ENCODE measurements around the gene TOPAZ1.

The TOPAZ1 gene

GRCh38 chr3:44237665-44238064 is 4.0 kb upstream of the TOPAZ1 start:
- in situ Hi-C loops (cut with HindIII; ENCODE audit: low pct_ligation_motif_present, low pct_unique_long_range_greater_than_20kb, low sequenced_read_pairs): no loop called here

GRCh38 chr3:44238889-44239288 is 2.8 kb upstream of the TOPAZ1 start:
- in situ Hi-C loops (cut with HindIII; ENCODE audit: low pct_ligation_motif_present, low pct_unique_long_range_greater_than_20kb, low sequenced_read_pairs): no loop called here
- DNase-seq: no peak

More at GRCh38 chr3:44237665-44238064, 4.0 kb upstream of the TOPAZ1 start:
- no peak for DNase-seq

- DNase-seq: no peak
- in situ Hi-C loops (cut with HindIII; ENCODE audit: low pct_ligation_motif_present, low pct_unique_long_range_greater_than_20kb, low sequenced_read_pairs): no loop called here
Measured at GRCh38 chr3:44240061-44240460, 1.6 kb upstream of the TOPAZ1 start.

DNA sequence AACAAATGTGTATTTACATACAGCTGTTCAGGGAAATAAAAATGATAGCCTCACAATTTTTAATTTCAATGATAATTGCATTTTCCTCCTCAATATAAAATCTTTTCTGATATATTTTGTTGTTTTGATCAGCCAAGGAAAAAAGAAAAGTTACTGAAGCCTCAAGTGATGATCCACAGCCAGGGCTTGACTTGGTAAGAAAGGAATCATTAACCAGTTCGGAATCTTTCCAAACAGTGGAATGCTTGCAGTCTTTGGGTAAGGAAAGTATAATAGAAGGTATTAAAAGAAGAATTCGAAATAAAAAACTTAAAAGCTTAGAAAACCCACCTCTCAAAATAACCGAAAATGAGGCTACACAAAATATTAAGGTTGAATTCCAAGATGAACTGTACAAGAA is 1.0 kb downstream of the TOPAZ1 start:
- in situ Hi-C loops (cut with HindIII; ENCODE audit: low pct_ligation_motif_present, low pct_unique_long_range_greater_than_20kb, low sequenced_read_pairs): no loop called here
- peak; percentile 58 for DNase-seq

DNA sequence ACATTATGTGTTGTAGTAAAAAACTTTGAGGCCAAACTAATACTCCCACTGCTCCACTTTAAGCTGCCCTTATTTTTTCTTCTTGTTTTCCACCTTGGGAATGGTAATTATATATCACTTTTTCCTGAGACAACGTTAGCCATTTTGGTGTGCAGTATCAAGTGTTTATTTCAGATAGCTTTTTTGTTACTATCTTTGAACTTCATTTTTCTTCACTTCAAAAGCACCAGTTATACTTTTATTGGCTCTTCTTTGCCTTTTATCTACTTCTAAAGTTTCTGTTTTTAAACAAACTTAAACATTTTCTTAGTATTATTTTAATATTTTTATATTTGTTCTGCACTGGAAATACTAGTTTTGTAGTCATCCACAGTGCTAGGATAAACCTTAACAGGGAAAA is 6.5 kb downstream of the TOPAZ1 start:
- in situ Hi-C loops (cut with HindIII; ENCODE audit: low pct_ligation_motif_present, low pct_unique_long_range_greater_than_20kb, low sequenced_read_pairs): no loop called here
- no peak for DNase-seq

GRCh38 chr3:44252332-44252959 is 10.8 kb downstream of the TOPAZ1 start:
- DNase-seq: no peak
- in situ Hi-C loops (cut with HindIII; ENCODE audit: low pct_ligation_motif_present, low pct_unique_long_range_greater_than_20kb, low sequenced_read_pairs): no loop called here

GRCh38 chr3:44259404-44259803 is 17.7 kb downstream of the TOPAZ1 start:
- DNase-seq: no peak
- in situ Hi-C loops (cut with HindIII; ENCODE audit: low pct_ligation_motif_present, low pct_unique_long_range_greater_than_20kb, low sequenced_read_pairs): no loop called here

GRCh38 chr3:44264146-44264545 is 22.5 kb downstream of the TOPAZ1 start:
- DNase-seq: no peak
- in situ Hi-C loops (cut with HindIII; ENCODE audit: low pct_ligation_motif_present, low pct_unique_long_range_greater_than_20kb, low sequenced_read_pairs): no loop called here

DNA sequence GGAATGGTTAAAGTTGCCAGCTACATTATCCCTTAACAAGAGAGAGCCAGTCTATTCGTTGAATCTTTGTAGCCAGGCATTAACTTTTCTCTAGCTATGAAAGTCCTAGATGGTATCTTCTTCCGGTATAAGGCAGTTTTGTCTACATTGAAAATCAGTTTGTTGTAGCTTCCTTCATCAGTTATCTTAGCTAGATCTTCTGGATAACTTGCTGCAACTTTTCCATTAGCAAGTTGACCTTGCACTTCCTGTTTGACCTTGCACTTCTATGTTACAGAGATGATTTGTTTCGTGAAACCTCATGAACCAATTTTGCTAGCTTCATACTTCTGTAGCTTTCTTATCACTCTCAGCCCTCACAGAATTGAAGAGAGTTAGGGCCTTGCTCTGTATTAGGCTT is 24.1 kb downstream of the TOPAZ1 start:
- no peak for DNase-seq
- in situ Hi-C loops (cut with HindIII; ENCODE audit: low pct_ligation_motif_present, low pct_unique_long_range_greater_than_20kb, low sequenced_read_pairs): no loop called here

DNA sequence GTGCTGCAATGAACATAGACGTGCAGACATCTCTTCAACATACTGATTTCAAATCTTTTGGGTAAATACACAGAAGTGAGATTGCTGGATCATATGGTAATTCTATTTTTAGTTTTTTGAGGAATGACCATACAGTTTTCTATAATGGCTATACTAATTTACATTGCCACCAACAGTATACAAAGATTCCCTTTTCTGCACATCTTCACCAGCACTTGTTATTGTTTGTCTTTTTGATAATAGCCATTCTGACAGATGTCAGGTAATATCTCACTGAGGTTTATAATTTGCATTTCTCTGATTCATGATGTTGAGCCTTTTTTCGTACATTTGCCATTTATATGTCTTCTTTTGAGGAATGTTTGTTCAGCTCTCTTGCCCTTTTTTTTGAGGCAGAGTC is 30.5 kb downstream of the TOPAZ1 start:
- in situ Hi-C loops (cut with HindIII; ENCODE audit: low pct_ligation_motif_present, low pct_unique_long_range_greater_than_20kb, low sequenced_read_pairs): no loop called here

DNA sequence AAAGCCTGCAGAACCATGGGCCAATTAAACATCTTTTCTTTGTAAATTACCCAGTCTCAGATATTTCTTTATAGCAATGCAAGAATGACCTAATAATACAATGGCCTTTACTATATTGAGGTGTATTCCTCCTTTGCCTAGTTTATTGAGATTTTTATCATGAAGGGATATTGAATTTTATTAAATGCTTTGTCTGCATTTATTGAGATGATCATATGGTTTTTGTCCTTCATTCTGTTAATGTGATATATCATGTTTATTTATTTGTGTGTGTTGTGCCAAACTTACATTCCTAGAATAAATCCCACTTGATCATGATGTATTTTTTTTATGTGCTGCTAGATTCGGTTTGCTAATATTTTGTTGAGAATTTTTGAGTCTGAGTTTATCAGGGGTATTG is 36.2 kb downstream of the TOPAZ1 start:
- in situ Hi-C loops (cut with HindIII; ENCODE audit: low pct_ligation_motif_present, low pct_unique_long_range_greater_than_20kb, low sequenced_read_pairs): no loop called here
- DNase-seq: no peak

More for the DNA sequence above, 30.5 kb downstream of the TOPAZ1 start:
- no peak for DNase-seq

GRCh38 chr3:44280077-44280476 is 38.4 kb downstream of the TOPAZ1 start:
- in situ Hi-C loops (cut with HindIII; ENCODE audit: low pct_ligation_motif_present, low pct_unique_long_range_greater_than_20kb, low sequenced_read_pairs): no loop called here
- DNase-seq: no peak

DNA sequence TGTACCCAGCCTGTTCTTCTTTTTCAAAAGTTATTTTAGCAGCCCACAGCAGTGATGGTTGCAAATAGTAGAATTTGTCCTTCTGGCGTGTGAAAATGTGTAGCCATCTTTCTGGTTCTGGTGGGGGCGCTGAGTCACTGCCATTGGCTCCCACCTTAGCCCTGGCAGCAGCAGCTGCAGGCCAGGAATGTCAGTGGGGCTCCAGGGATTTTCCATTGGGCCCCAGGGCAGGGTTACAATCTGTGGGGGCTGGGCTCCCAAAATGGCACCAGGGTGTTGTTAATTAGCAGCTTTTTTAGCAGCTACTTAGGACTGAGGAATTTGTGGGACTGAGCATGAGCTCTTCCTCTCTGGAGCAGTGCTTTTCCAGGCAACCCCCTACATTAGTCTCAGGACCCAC is 38.9 kb downstream of the TOPAZ1 start:
- in situ Hi-C loops (cut with HindIII; ENCODE audit: low pct_ligation_motif_present, low pct_unique_long_range_greater_than_20kb, low sequenced_read_pairs): no loop called here

DNA sequence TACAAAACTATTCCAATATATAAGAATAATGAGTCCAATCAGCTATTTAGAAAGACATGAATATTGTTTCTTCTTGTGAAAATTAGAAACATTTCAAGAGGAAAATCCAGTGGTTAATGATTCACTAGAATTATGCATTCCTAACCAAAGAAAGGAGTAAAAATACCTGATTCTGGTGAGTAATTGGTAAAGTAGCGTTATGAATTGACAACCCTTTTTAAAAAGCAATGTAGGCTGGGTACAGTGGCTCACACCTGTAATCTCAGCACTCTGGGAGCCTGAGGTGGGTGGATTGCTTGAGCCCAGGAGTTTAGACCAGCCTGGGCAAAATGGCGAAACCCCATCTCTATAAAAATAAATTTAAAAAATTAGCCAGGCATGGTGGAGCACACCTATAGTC is 43.3 kb downstream of the TOPAZ1 start:
- no peak for DNase-seq
- in situ Hi-C loops (cut with HindIII; ENCODE audit: low pct_ligation_motif_present, low pct_unique_long_range_greater_than_20kb, low sequenced_read_pairs): no loop called here

More for the DNA sequence above, 38.9 kb downstream of the TOPAZ1 start:
- no peak for DNase-seq

- DNase-seq: no peak
- in situ Hi-C loops (cut with HindIII; ENCODE audit: low pct_ligation_motif_present, low pct_unique_long_range_greater_than_20kb, low sequenced_read_pairs): no loop called here
Measured at GRCh38 chr3:44289882-44290462, 48.3 kb downstream of the TOPAZ1 start.

DNA sequence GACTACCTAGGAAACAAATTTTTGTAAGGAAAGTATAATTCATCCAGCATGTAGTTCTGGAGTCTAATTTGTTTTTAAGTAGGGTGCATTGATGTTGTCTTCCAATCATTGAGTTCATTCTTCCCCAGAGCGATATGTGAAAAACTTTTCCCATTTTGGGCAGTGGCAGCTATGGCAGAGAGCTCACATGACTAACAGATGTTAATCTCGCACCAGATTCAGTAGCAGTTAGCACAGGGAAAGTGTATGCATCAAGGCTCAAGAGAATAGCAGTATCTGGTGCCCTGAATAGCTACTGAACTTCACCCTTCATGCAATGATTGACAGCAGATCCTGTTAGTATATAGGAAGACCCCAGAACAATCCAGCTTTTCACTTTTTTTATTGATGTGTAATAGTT is 50.6 kb downstream of the TOPAZ1 start:
- in situ Hi-C loops (cut with HindIII; ENCODE audit: low pct_ligation_motif_present, low pct_unique_long_range_greater_than_20kb, low sequenced_read_pairs): no loop called here
- no peak for DNase-seq

DNA sequence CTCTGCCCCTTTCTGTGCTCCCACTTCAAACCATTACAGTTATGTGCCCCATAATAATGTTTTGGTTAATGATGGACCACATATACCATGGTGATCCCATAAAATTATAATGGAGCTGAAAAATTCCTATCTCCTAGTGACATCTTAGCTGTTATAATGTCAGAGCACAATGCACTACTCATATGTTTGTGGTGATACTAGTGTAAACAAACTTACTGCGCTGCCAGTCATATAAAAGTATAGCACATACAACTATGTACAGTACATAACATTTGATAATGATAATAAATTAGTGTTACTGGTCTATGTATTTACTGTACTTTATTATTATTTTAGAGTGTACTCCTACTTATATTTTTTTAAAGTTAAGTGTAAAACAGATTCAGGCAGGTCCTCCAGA is 51.3 kb downstream of the TOPAZ1 start:
- in situ Hi-C loops (cut with HindIII; ENCODE audit: low pct_ligation_motif_present, low pct_unique_long_range_greater_than_20kb, low sequenced_read_pairs): no loop called here

DNA sequence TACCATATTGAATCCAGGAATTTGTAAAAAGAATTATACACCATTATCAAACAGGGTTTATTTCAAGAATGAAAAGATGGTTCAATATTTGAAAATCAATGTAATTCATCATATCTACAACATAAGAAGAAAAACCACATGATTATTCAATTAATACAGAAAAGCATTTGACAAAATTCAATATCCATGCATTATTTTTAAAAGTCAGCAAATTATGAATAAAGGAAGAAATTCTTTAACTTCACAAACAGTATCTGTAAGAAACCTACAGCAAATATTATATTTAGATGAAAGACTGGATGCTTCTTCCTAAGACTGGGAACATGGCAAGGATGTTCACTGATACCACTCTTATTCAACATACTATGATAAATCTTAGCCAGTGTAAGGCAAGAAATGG is 55.6 kb downstream of the TOPAZ1 start:
- in situ Hi-C loops (cut with HindIII; ENCODE audit: low pct_ligation_motif_present, low pct_unique_long_range_greater_than_20kb, low sequenced_read_pairs): no loop called here
- no peak for DNase-seq

More for the DNA sequence above, 51.3 kb downstream of the TOPAZ1 start:
- no peak for DNase-seq

GRCh38 chr3:44301746-44302145 is 60.1 kb downstream of the TOPAZ1 start:
- in situ Hi-C loops (cut with HindIII; ENCODE audit: low pct_ligation_motif_present, low pct_unique_long_range_greater_than_20kb, low sequenced_read_pairs): no loop called here
- DNase-seq: no peak

- DNase-seq: no peak
- in situ Hi-C loops (cut with HindIII; ENCODE audit: low pct_ligation_motif_present, low pct_unique_long_range_greater_than_20kb, low sequenced_read_pairs): no loop called here
Measured at GRCh38 chr3:44309500-44309899, 67.8 kb downstream of the TOPAZ1 start.

All from ACHN (cell line).